Measurements from ENCODE around the gene MYBBP1A.

- TF ChIP-seq, protein P1, sequence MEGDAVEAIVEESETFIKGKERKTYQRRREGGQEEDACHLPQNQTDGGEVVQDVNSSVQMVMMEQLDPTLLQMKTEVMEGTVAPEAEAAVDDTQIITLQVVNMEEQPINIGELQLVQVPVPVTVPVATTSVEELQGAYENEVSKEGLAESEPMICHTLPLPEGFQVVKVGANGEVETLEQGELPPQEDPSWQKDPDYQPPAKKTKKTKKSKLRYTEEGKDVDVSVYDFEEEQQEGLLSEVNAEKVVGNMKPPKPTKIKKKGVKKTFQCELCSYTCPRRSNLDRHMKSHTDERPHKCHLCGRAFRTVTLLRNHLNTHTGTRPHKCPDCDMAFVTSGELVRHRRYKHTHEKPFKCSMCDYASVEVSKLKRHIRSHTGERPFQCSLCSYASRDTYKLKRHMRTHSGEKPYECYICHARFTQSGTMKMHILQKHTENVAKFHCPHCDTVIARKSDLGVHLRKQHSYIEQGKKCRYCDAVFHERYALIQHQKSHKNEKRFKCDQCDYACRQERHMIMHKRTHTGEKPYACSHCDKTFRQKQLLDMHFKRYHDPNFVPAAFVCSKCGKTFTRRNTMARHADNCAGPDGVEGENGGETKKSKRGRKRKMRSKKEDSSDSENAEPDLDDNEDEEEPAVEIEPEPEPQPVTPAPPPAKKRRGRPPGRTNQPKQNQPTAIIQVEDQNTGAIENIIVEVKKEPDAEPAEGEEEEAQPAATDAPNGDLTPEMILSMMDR (IDR thresholded peaks at IDR 0.05 in 4 of 5, conservative IDR thresholded peaks at IDR 0.05 in 1 of 5) = no peak
- TF ChIP-seq POLR2A (IDR thresholded peaks at IDR 0.05) = no peak
Measured at GRCh38 chr17:4512156-4513112, 42.8 kb downstream of the MYBBP1A start.
